A673 (cell line): ENCODE results near the gene SLC39A5.

ENCODE experiments used
- CTCF ChIP-seq: fragments of 300-800, 200-600 bp; sonication (generic); conservative IDR thresholded peaks from 2 replicates; pipeline ENCODE4 v1.5.1; 2017; ENCODE audit warnings: low read depth, mild to moderate bottlenecking, antibody characterized with exemption, low read length, moderate library complexity, mixed read lengths
- EZH2 ChIP-seq: fragments of 200-600 bp; sonication (generic); IDR thresholded peaks from 2 replicates; pipeline ENCODE4 v1.6.1; 2017; ENCODE audit warnings: borderline replicate concordance, low read depth, mild to moderate bottlenecking, mixed read lengths, antibody characterized with exemption, low read length; ENCODE audit not compliant: poor library complexity, severe bottlenecking

- no peak for TF ChIP-seq CTCF
- TF ChIP-seq EZH2: no peak
Observed at GRCh38 chr12:56261503-56262232, 31.8 kb downstream of the SLC39A5 start.
